Body of pancreas (tissue), 4 donors: Measurements from ENCODE around the gene DIP2B. TPM values are rescaled to one million over a fixed set of nuclear protein-coding genes. Genes with fewer than 3 reads are reported as not detected.

Experiments used
- ATAC-seq: fragments of 150-250 bp; one replicate; pipeline ENCODE4 v1.9.1; 2016
- DNase-seq, 4 donors: peaks; one replicate each; pipeline ENCODE4 v3.0.0-alpha.2; 2019
- H3K27ac ChIP-seq, 4 donors: fragments of 200-600 bp; sonication (generic); 1 replicate in 3 of 4; 2 replicates in 1 of 4; pipeline versions ENCODE4 v1.5.1 to v1.6.1; 2016 to 2019; ENCODE audit warnings: mild to moderate bottlenecking in 1 of 4, mixed read lengths in 1 of 4, moderate library complexity in 1 of 4
- H3K27me3 ChIP-seq, 2 donors: fragments of 200-600 bp; sonication (generic); one replicate each; pipeline ENCODE4 v1.6.0; 2016; ENCODE audit warnings: mild to moderate bottlenecking in 1 of 2
- H3K36me3 ChIP-seq, 2 donors: fragments of 200-600 bp; sonication (generic); replicated peaks in 1 of 2; 2 replicates each; pipeline ENCODE4 v1.5.1; 2016; ENCODE audit warnings: low read depth in 2 of 2; ENCODE audit not compliant: insufficient read depth in 1 of 2
- H3K4me1 ChIP-seq: fragments of 200-600 bp; sonication (generic); one replicate; pipeline ENCODE4 v1.6.0; 2016
- H3K4me3 ChIP-seq, 2 donors: fragments of 200-600 bp; sonication (generic); 1 replicate in 1 of 2; 2 replicates in 1 of 2; pipeline ENCODE4 v1.5.1; 2016 to 2019
- H3K9me3 ChIP-seq, 3 donors: fragments of 200-600 bp; sonication (generic); 1 replicate in 2 of 3; 2 replicates in 1 of 3; pipeline ENCODE4 v1.5.1; 2016
- POLR2A ChIP-seq, 3 donors: fragments of 450-650 bp; IDR thresholded peaks; one replicate each; pipeline ENCODE4 v1.6.1; 2016; ENCODE audit warnings: antibody characterized with exemption in 3 of 3, mild to moderate bottlenecking in 2 of 3
- WGBS, 2 donors: methylation state at CpG; one replicate each; pipeline ENCODE4 v1.1.5; 2017; 5-methylcytosine and 5-hydroxymethylcytosine counted together
- intact Hi-C: fragments of 100-400 bp; cut with DNase I; formaldehyde crosslinking; loops from one replicate; pipeline ENCODE4 v1.15.1; 2023
- total RNA-seq, 2 donors: library from RNA; depleted of rRNA; stranded (reverse); fragments of >200 nt; gene quantifications; one replicate each; pipeline ENCODE4 v1.1.0, GENCODE V29; 2016
- TF ChIP-seq, protein P1 (sequence below), 7 experiments: fragments of 450-650 bp in 4 of 7; fragments of 200-600 bp in 3 of 7; sonication (generic) in 3 of 7; IDR thresholded peaks; one replicate each; pipeline ENCODE4 v1.5.1; 2016 to 2019; ENCODE audit warnings: antibody characterized with exemption in 7 of 7

Gene DIP2B
- total RNA-seq, 2 donors from 2014 or later, result 15.8 to 28.7 TPM

DNA sequence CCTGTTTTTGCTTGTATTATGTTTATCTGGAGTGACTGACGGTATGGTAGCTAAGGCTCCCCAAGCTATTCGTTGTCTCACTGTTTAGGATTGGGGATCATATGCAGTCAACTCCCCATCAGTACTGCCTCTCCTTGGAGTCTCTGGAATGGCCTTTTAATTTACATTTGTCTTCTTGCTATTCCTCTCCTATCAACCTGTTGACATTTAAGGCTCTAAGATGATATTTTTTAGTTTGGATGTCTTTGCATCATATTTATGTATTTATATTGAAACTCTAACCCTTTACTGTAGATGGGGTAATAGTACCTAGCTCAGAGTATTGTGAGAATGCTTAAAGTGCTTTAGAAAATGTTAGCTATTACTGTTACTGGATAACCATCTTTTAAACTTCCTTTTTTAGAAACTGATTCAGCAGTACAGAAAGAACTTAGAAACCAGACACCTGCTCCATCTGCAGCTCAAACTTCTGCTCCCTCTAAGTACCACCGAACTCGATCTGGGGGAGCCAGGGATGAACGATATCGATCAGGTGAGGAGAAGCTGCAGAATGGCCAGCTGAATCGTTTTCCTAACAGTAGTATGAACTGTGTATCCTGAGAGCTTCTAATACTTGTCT lies 135.6 kb downstream of the DIP2B start:
- no peaks in the 10 kb centered on the region for H3K9me3 ChIP-seq
- H3K4me3 ChIP-seq, result no peak overlapping the region
- H3K27me3 ChIP-seq, result no peaks in the 10 kb centered on the region
- DNase-seq, result no peak
- intact Hi-C loops, result no loop called here
- peaks cover 26% of the 10 kb centered on the region for H3K4me1 ChIP-seq
- no peak for ATAC-seq
- WGBS, 2 donors, result 81% methylated on average over 7 of the region's 7 CpGs
- TF ChIP-seq, protein P1, sequence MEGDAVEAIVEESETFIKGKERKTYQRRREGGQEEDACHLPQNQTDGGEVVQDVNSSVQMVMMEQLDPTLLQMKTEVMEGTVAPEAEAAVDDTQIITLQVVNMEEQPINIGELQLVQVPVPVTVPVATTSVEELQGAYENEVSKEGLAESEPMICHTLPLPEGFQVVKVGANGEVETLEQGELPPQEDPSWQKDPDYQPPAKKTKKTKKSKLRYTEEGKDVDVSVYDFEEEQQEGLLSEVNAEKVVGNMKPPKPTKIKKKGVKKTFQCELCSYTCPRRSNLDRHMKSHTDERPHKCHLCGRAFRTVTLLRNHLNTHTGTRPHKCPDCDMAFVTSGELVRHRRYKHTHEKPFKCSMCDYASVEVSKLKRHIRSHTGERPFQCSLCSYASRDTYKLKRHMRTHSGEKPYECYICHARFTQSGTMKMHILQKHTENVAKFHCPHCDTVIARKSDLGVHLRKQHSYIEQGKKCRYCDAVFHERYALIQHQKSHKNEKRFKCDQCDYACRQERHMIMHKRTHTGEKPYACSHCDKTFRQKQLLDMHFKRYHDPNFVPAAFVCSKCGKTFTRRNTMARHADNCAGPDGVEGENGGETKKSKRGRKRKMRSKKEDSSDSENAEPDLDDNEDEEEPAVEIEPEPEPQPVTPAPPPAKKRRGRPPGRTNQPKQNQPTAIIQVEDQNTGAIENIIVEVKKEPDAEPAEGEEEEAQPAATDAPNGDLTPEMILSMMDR (IDR thresholded peaks at IDR 0.05), result no peak
- no peak for TF ChIP-seq POLR2A (IDR thresholded peaks at IDR 0.05)
- no peak overlapping the region for H3K27ac ChIP-seq
- no peaks in the 10 kb centered on the region for H3K36me3 ChIP-seq

DNA sequence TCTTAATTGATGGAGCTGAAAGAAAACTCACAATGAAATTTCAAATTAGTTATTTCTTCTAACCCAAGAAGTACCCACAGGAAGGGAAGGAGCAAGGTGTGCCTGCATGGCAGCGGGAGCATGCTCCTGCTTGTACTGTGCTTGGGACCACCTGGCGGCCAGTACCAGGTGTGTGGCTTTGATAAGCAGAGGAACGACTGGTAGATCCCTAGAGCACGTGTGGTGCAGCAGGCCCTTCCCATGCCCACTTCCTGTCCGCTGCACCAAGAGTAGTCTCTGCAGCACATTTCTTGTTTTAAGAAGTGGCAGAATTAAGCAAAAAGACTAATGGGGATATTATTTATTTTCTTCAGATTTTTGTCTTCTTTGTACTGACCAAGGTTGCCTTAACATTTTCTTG lies 136.8 kb downstream of the DIP2B start:
- peak; percentile 65 for ATAC-seq
- Histone ChIP-seq H3K27ac (no peak overlapping the region), H3K36me3 (no peaks in the 10 kb centered on the region), H3K4me1 (peaks cover 24% of the 10 kb centered on the region), H3K9me3 (no peaks in the 10 kb centered on the region), H3K27me3 (no peaks in the 10 kb centered on the region), H3K4me3 (no peak overlapping the region)
- DNase-seq, result peak; percentile 48 to 82 (median 67)
- WGBS, 2 donors, result 30 to 37% methylated on average over 5 of the region's 5 CpGs
- TF ChIP-seq POLR2A (IDR thresholded peaks at IDR 0.05), result no peak
- TF ChIP-seq, protein P1 (IDR thresholded peaks at IDR 0.05), result peak in 5 of 7 experiments; percentile 7 to 63 (median 39)
- intact Hi-C loops, result no loop called here

DNA sequence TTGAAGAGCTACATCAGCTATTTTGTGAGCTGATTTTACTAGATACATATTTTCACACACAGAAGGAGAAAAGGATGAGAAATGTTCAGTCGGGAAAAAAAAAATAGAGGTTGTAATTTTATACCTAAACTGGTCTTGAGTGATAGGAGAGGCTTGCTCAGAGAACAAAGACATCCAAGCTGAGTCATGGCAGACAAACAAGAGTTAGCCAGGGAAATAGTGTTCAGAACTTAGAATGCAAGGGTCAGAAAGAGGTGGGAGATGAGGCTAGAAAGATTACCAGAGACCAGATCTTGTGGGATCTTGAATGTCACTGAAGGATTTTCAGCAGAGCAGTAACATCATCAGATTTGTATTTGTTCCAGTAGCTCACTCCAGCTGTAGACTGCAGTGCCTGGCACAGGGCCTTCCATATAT lies 137.3 kb downstream of the DIP2B start:
- Histone ChIP-seq H3K9me3 (no peaks in the 10 kb centered on the region), H3K27ac (no peak overlapping the region), H3K36me3 (no peaks in the 10 kb centered on the region), H3K4me1 (peaks cover 23% of the 10 kb centered on the region), H3K27me3 (no peaks in the 10 kb centered on the region), H3K4me3 (no peak overlapping the region)
- 12 to 21% methylated on average over 1 of the region's 1 CpG for WGBS, 2 donors
- no peak for TF ChIP-seq POLR2A (IDR thresholded peaks at IDR 0.05)
- TF ChIP-seq, protein P1 (IDR thresholded peaks at IDR 0.05), result no peak
- DNase-seq (no peak), ATAC-seq (no peak)
- intact Hi-C loops, result no loop called here

DNA sequence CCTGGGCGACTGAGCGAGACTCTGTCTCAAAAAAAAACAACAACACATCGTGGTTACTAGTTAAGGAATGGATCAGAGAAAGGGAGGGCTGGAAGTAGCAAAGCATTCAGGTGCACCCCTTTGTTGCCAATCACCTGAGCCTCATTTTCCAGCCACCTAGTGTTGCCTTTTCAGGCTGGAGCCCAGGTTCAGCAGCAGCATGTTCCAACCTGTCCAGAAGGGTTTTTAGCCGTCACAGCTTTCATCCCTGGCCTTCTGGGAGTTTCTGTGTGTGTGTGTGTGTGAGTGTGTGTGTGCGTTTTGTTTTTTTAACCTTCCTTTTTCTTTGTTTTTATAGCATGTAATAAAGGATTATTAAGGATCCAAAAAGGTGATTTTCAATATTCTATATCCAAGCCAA lies 138.0 kb downstream of the DIP2B start:
- peaks cover 22% of the 10 kb centered on the region for H3K4me1 ChIP-seq
- TF ChIP-seq, protein P1 (IDR thresholded peaks at IDR 0.05), result no peak
- no peak for TF ChIP-seq POLR2A (IDR thresholded peaks at IDR 0.05)
- DNase-seq (no peak), ATAC-seq (no peak)
- H3K36me3 ChIP-seq, result no peaks in the 10 kb centered on the region
- H3K27ac ChIP-seq, result no peak overlapping the region
- no peaks in the 10 kb centered on the region for H3K27me3 ChIP-seq
- intact Hi-C loops, result no loop called here
- H3K9me3 ChIP-seq, result no peaks in the 10 kb centered on the region
- WGBS, 2 donors, result 58 to 76% methylated on average over 5 of the region's 5 CpGs
- H3K4me3 ChIP-seq, result no peak overlapping the region

DNA sequence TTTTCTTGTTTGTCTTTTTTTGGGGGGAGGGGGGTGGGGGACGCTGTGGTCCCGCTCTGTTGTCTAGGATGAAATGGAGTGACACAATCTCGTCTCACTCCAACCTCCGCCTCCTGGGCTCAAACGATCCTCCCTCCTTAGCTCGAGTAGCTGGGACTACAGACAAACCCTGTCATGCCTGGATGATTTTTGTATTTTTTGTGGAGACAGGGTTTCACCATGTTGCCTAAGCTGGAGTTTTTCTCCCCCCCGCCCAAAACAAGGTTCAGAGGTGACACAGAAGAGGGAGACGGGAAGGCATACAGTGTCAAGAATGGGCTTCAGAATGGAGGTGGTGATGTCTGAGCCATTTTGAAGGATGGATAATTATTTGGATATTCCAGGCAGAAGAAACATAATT lies 142.2 kb downstream of the DIP2B start:
- intact Hi-C loops, result no loop called here
- no peak overlapping the region for H3K27ac ChIP-seq
- 83 to 87% methylated on average over 8 of the region's 8 CpGs for WGBS, 2 donors
- no peaks in the 10 kb centered on the region for H3K9me3 ChIP-seq
- no peak for ATAC-seq
- DNase-seq, result no peak
- TF ChIP-seq, protein P1 (IDR thresholded peaks at IDR 0.05), result no peak
- no peak for TF ChIP-seq POLR2A (IDR thresholded peaks at IDR 0.05)
- no peaks in the 10 kb centered on the region for H3K27me3 ChIP-seq
- no peak overlapping the region for H3K4me3 ChIP-seq
- no peaks in the 10 kb centered on the region for H3K36me3 ChIP-seq
- peaks cover 10% of the 10 kb centered on the region for H3K4me1 ChIP-seq
